Brain microvascular endothelial cell (primary cell): Measurements from ENCODE around the gene LRRC8A.

Experiments
- DNase-seq: peaks from one replicate; pipeline ENCODE4 v3.0.0-alpha.2; 2020
- H3K27ac ChIP-seq: fragments of 250-450 bp; sonication (Bioruptor Pico); 2 replicates; pipeline ENCODE4 v1.5.1; 2020; ENCODE audit warnings: mild to moderate bottlenecking, moderate library complexity
- H3K27me3 ChIP-seq: fragments of 250-450 bp; sonication (Bioruptor Pico); replicated peaks from 2 replicates; pipeline ENCODE4 v1.5.1; 2020; ENCODE audit warnings: mild to moderate bottlenecking
- H3K36me3 ChIP-seq: fragments of 250-450 bp; sonication (Bioruptor Pico); replicated peaks from 2 replicates; pipeline ENCODE4 v1.5.1; 2020; ENCODE audit warnings: mild to moderate bottlenecking
- H3K4me3 ChIP-seq: 2 replicates; pipeline ENCODE4 v1.5.1; 2011; ENCODE audit warnings: low read depth, mild to moderate bottlenecking, control low read depth, low read length, moderate library complexity
- in situ Hi-C: cut with HindIII; loops from 2 replicates; pipeline ENCODE4 v1.10.0; 2017; ENCODE audit warnings: low sequenced_read_pairs, low pct_ligation_motif_present
- TF ChIP-seq, protein P1 (sequence below): IDR thresholded peaks from 2 replicates; pipeline ENCODE4 v1.5.1; 2011; ENCODE audit warnings: low read depth, mild to moderate bottlenecking, moderate library complexity, low read length, control low read depth, inconsistent platforms; ENCODE audit errors: missing control alignments

The LRRC8A gene

DNA sequence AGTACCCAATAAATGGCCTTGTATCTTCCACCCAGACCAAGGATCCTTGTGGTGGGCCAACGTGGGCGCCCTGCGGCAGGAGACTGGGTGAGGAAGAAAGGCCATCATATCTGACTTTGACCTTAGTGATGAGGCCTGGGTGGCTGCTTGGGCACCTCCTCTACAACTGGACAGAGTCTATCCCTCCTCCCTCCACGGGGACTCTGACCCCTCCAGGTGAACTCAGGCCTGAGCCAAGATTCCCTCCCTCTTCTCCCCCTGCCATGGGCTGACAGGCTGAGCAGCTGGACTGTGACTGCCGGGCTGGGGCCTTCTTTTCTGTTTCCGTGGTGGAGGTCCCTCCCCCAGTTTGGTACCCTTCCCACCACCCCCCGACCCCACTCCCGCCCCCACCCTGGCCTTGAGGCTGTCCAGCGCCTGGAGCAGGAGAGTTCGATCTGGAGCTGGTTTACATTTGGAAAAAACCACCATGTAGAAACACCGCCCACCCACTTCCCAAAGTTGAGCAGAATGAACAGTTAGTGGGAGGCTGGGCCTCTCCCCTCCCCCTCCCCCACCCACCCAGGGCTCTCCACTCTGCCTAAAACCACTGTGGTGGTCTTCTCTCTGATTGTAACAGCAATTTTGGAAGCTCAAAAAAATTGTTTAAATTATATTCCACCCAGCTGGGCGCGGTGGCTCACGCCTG is 37.6 kb downstream of the LRRC8A start:
- DNase-seq, result no peak
- TF ChIP-seq, protein P1, sequence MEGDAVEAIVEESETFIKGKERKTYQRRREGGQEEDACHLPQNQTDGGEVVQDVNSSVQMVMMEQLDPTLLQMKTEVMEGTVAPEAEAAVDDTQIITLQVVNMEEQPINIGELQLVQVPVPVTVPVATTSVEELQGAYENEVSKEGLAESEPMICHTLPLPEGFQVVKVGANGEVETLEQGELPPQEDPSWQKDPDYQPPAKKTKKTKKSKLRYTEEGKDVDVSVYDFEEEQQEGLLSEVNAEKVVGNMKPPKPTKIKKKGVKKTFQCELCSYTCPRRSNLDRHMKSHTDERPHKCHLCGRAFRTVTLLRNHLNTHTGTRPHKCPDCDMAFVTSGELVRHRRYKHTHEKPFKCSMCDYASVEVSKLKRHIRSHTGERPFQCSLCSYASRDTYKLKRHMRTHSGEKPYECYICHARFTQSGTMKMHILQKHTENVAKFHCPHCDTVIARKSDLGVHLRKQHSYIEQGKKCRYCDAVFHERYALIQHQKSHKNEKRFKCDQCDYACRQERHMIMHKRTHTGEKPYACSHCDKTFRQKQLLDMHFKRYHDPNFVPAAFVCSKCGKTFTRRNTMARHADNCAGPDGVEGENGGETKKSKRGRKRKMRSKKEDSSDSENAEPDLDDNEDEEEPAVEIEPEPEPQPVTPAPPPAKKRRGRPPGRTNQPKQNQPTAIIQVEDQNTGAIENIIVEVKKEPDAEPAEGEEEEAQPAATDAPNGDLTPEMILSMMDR, result no peak
- Histone ChIP-seq H3K4me3 (no peak overlapping the region), H3K36me3 (peaks cover 21% of the 10 kb centered on the region), H3K27me3 (no peaks in the 10 kb centered on the region), H3K27ac (no peak overlapping the region)
- in situ Hi-C loops, result no loop called here

DNA sequence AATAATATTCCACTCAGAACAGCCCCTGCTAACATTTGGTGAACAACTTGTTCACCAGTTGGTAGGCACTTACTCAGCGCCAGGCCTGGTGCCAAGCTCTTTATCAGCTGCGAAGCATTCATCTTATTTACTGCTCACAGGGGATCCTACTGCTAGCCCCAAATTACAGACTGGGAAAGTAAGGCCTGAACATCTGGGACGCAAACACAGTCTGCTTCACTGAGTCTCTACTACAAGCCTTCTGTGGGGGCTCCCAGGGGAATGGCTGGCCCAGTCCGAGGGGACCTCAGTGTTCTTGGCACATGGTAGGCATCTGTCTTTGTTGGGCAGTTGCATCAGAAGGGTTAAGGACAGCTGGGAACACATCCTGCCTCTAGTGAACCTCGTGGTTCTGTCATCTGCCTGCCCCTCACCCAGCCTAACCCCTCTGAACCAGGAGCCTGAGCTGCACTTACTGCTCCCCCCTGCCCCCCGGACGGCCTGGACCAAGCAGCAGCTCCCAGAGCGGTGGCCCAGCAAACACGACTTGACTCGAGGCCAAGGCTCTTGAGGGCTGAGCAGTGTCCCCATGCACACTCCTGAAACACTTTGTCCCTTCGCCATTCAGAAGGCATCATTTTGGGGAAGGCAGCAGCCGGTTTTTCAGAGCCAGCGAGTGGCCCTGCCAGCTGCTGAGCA is 38.6 kb downstream of the LRRC8A start, which contains the start of gene PHYHD1:
PHYHD1 (plus strand) TSS at position 602 of the 678 bp plus-strand sequence. CDS start 1,342 bp downstream, outside the sequence.
- in situ Hi-C loops, result no loop called here
- H3K27ac ChIP-seq, result no peak within 1 kb of the TSS
- TF ChIP-seq, protein P1, result no peak
- H3K4me3 ChIP-seq, result no peak within 1 kb of the TSS
- H3K36me3 ChIP-seq, result peaks cover 15% of the 10 kb centered on the region
- no peak for DNase-seq
- H3K27me3 ChIP-seq, result no peaks in the 10 kb centered on the region

DNA sequence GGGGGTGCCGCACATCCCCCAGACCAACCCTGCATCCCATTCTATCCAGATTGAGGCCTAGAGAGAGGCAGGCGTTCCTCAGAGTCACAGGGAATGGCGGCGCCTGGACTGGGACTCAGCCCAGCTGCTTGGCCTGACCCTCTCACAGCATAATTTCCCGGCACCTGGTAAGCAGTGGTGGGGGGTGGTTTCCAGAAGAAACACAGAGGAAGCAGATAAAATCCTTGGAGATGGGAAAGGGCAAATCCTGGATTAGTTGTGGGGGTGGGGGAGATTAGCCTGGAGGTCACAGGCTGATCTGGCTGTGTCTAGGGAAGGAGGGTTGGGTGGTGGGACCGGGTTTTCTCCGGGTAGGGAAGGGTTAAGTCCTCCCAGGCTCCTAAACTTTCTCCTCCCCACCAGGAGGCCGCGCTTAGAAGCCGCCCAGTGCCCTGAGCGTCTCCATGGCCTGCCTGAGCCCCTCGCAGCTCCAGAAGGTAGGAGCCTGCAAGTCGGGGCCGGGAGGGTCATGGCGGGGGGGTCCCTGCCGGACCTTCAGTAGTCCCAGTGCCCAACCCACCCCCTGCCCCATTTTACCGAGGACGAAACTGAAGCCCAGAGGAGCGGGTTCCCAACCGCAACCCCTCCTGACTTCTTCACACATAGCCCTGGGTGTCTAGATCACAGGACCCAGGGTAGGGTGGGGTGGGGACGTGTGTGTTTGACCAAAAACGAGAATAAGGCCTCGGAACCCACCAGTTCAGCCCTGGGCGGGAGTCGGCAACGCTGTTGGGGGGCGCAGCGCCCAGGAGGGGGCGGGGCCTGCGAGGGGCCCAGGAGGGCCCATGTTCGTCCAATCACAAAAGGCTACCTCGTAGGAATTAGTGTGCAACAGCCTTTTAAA is 40.2 kb downstream of the LRRC8A start:
- Histone ChIP-seq H3K27ac (no peak overlapping the region), H3K36me3 (peaks cover 7% of the 10 kb centered on the region)
- in situ Hi-C loops, result no loop called here

DNA sequence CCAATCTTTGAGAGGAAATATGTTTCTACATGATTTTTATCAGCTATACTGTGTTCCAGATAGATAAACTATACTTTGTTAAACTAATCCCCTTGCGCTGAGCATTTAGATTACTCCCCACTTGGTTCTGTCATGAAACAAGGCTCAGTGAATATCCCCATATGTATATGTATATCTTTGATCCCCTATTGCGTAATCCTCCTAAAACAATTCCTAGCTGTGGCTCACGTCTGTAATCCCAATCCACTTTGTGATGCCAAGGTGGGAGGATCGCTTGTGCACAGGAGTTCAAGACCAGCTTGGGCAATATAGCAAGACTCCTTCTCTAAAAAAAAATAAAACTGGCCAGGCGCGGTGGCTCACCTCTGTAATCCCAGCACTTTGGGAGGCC is 41.6 kb downstream of the LRRC8A start:
- Histone ChIP-seq H3K27me3 (no peaks in the 10 kb centered on the region), H3K4me3 (no peak overlapping the region), H3K36me3 (no peaks in the 10 kb centered on the region), H3K27ac (no peak overlapping the region)
- in situ Hi-C loops, result no loop called here
- DNase-seq, result no peak
- TF ChIP-seq, protein P1, result no peak

More for the DNA sequence above, 40.2 kb downstream of the LRRC8A start:
- TF ChIP-seq, protein P1, result peak; percentile 17
- no peak for DNase-seq
- Histone ChIP-seq H3K4me3 (peak overlapping the region; percentile 54), H3K27me3 (no peaks in the 10 kb centered on the region)

DNA sequence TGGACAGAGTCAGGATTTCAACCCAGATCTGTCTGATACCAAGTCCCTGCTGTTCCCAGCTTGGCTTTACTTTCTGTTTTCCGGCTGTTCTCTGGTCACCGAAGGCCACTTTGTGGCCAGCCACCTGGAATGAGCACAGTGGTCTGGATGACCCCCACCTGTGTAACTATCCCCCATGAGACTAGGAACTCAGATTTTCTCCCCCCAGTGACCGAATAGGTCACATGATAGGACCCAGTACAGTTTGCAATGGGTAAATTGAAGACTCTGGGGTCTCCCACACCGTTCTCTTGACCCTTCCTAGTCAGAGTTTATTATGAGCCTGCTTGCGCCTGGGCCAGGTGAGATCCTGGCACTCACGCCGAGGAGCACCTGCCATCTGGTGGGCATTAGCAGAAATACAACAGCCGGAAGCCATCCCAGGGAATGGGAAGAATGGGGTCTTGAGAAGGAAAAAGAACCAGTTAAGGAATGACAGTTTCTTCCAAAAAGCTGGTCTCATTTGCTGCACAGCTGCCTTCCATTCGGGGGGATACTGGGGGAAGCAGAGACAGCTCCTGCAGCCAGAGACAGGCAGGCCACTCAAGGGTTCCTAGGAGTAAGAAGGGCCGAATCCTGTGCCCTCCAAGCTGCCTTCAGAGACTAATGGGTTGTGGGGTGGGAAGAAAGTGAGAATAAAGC is 45.9 kb downstream of the LRRC8A start:
- in situ Hi-C loops, result no loop called here
- peak; percentile 27 for DNase-seq
- no peaks in the 10 kb centered on the region for H3K36me3 ChIP-seq
- no peak overlapping the region for H3K27ac ChIP-seq
- H3K27me3 ChIP-seq, result no peaks in the 10 kb centered on the region
- H3K4me3 ChIP-seq, result no peak overlapping the region
- TF ChIP-seq, protein P1, result peak; percentile 93
